ENCODE data around the gene CTSV. TPM values are rescaled to one million over a fixed set of nuclear protein-coding genes. Genes with fewer than 3 reads are reported as not detected.
"Not testable (repeated sequence)": the region's sequence is repeated elsewhere in the genome, so short reads cannot be mapped to it uniquely, and the experiment has no call there.

The CTSV gene
- polyA plus RNA-seq, 1 experiment = 0.32 TPM

DNA sequence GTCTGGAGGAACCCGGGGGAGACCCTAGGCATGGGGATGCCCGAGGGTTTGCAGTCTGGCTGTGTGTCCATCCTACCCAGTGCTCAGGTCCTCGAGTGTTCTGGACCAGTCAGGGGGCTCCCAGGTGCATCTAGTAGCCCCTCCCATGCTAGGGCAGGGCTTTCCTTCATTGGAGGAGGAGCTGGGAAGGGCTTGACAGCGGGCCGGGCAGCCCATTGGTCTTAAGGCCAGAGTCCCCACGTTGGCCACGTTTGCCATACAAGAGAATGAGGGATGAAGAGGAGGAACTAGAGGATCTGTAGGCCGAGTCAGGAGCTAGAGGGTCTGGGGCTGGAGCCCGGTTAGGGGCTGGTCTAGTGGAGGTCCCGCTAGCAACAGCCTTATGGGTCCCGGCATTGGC is 37.3 kb upstream of the CTSV start:
- no peak for DNase-seq (ENCODE audit: low read depth)
- Histone ChIP-seq H3K27me3 (ENCODE audit: control insufficient read depth, insufficient read depth, low read length) (0 out of 2 replicates have a peak, but pooled peaks cover 1% of the 10 kb centered on the region), H3K4me3 (ENCODE audit: low read depth, low read length) (no peak overlapping the region), H3K36me3 (ENCODE audit: control insufficient read depth, insufficient read depth, low read length) (no peaks in the 10 kb centered on the region)
- CTCF ChIA-PET = no interaction called here
- TF ChIP-seq, protein P1, sequence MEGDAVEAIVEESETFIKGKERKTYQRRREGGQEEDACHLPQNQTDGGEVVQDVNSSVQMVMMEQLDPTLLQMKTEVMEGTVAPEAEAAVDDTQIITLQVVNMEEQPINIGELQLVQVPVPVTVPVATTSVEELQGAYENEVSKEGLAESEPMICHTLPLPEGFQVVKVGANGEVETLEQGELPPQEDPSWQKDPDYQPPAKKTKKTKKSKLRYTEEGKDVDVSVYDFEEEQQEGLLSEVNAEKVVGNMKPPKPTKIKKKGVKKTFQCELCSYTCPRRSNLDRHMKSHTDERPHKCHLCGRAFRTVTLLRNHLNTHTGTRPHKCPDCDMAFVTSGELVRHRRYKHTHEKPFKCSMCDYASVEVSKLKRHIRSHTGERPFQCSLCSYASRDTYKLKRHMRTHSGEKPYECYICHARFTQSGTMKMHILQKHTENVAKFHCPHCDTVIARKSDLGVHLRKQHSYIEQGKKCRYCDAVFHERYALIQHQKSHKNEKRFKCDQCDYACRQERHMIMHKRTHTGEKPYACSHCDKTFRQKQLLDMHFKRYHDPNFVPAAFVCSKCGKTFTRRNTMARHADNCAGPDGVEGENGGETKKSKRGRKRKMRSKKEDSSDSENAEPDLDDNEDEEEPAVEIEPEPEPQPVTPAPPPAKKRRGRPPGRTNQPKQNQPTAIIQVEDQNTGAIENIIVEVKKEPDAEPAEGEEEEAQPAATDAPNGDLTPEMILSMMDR (IDR thresholded peaks at IDR 0.05; ENCODE audit: insufficient read depth, low read depth, low read length) = no peak
- POLR2A ChIA-PET = no interaction called here

DNA sequence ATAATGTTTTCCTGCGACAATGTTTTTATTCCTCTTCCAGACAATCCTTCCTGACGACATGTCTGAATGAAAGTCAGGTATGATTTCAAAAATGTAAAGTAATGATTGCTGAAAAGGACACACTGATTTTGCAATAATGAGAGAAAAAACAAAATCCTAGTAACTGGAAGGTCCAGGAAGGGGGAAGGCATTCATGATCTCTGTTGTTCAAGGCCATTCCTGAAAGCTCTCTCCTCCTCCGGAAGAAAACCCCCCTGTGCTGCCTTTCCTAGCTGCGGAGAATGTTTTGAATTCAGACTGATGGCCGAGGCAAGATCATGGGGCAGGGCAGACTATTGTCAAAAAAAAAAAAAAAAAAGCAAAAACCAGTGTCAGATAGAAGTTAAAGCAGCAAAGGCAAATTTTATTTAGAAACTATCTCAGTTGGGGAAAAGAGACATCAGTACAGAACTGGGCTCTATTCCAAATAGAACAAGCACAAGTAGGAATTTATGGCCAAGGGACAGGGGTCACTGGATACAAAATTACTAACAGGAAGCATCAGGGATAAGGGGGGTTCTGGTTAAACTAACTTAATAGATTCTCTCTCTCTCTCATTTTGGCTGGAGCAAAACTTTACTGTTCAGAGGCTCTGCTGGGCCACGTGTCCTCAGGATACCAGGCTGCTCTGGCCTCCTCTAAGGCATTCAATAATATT is 36.5 kb upstream of the CTSV start:
- no peaks in the 10 kb centered on the region for H3K36me3 ChIP-seq (ENCODE audit: control insufficient read depth, insufficient read depth, low read length)
- ChIA-PET CTCF (no interaction called here), POLR2A (no interaction called here)
- DNase-seq (ENCODE audit: low read depth) = no peak
- no peak overlapping the region for H3K4me3 ChIP-seq (ENCODE audit: low read depth, low read length)
- TF ChIP-seq, protein P1 (IDR thresholded peaks at IDR 0.05; ENCODE audit: insufficient read depth, low read depth, low read length) = no peak
- H3K27me3 ChIP-seq (ENCODE audit: control insufficient read depth, insufficient read depth, low read length) = 0 out of 2 replicates have a peak, but pooled peaks cover 1% of the 10 kb centered on the region

DNA sequence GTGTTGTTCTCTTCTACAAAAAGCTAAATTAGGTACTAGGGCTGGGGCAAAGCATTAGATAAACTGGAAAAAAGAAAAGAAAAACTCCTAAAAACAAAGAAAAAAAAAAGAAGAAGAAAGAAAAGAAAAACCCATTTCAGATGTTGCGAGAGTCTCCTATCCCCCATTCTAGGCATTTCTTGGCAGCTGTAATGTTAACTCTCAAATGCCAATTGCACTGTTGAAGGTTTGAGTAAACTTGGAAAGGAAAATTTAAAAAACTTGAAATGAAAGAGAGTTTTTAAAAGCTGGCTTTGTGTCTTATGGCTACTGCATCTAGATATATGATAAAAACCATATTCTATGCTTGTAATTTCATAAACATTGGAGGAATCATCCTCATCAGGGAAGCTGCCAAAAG is 34.6 kb upstream of the CTSV start:
- H3K36me3 ChIP-seq (ENCODE audit: control insufficient read depth, insufficient read depth, low read length) = no peaks in the 10 kb centered on the region
- ChIA-PET CTCF (interaction anchor here (0.6 kb wide), 1 partner anchor 841 kb away, joined by 3 read pairs; no protein-coding TSS in a partner anchor), POLR2A (no interaction called here)

DNA sequence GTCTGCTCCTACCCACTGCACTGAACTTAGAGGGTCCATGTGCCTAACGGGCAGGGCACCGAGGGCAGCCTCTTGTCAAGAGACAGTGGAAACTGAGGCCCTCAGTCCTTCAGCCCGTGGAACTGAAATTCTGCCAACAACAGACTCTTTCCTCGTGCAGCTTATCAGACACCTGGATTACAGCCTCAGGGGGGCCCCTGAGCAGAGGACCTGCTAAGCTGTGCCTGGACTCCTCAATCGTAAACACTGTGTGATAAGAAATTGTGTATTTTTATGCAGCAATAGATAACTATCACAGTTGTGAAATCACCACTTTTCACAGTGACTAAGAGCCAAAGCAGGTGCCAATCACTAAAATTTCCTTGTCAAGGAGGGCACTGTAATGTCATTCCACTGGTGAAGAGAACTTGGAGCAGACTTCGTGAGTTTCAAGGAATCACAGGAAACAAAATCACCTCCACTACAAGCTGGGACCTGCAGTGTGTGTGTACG is 33.4 kb upstream of the CTSV start:
- no peaks in the 10 kb centered on the region for H3K27me3 ChIP-seq (ENCODE audit: control insufficient read depth, insufficient read depth, low read length)
- no peak for DNase-seq (ENCODE audit: low read depth)
- ChIA-PET CTCF (no interaction called here), POLR2A (no interaction called here)
- H3K36me3 ChIP-seq (ENCODE audit: control insufficient read depth, insufficient read depth, low read length) = no peaks in the 10 kb centered on the region
- TF ChIP-seq, protein P1 (IDR thresholded peaks at IDR 0.05; ENCODE audit: insufficient read depth, low read depth, low read length) = no peak
- H3K4me3 ChIP-seq (ENCODE audit: low read depth, low read length) = no peak overlapping the region

More for the DNA sequence above, 34.6 kb upstream of the CTSV start:
- DNase-seq (ENCODE audit: low read depth) = no peak
- TF ChIP-seq, protein P1 (IDR thresholded peaks at IDR 0.05; ENCODE audit: insufficient read depth, low read depth, low read length) = no peak
- Histone ChIP-seq H3K4me3 (ENCODE audit: low read depth, low read length) (no peak overlapping the region), H3K27me3 (ENCODE audit: control insufficient read depth, insufficient read depth, low read length) (0 out of 2 replicates have a peak, but pooled peaks cover 1% of the 10 kb centered on the region)

DNA sequence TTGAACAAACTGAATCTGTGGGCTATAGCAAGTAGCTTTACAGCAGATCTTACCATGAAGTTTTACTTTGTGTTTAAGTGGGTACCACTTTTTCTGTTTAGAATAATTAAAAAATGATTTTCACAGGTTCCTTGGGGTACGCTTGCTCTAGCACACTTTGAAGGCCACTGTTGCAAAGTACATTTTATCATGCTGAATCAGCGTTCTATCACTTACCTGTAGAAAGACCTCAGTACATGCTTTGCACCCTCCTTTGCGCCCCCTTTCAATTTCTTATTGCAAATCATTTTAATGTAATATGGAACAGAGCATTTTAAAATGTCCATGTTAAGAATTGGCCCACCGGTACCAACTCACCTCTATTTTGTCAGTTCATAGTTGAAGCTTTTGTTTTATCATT is 31.4 kb upstream of the CTSV start:
- H3K27me3 ChIP-seq (ENCODE audit: control insufficient read depth, insufficient read depth, low read length) = not testable (repeated sequence)

DNA sequence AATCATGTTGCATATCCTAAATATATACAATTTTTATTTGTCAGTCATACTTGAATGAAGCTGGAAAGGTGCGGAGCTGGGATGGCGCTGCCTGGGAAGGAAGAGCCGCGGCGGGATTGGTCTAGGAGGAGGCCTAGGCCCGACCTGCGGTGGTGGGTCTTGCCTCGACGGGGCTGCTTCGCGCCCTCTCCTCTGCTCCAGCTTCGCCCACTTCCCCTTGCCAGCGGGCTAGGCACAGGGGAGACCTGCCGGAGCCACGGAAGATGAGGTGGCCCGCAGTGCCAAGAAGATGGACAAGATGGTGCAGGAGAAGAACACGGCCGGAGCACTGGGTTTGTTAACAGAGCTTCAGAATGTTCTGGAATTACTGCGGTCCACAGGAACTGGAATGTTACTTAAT is 28.5 kb upstream of the CTSV start:
- Histone ChIP-seq H3K36me3 (ENCODE audit: control insufficient read depth, insufficient read depth, low read length) (no peaks in the 10 kb centered on the region), H3K27me3 (ENCODE audit: control insufficient read depth, insufficient read depth, low read length) (no peaks in the 10 kb centered on the region), H3K4me3 (ENCODE audit: low read depth, low read length) (no peak overlapping the region)
- ChIA-PET CTCF (no interaction called here), POLR2A (no interaction called here)
- TF ChIP-seq, protein P1 (IDR thresholded peaks at IDR 0.05; ENCODE audit: insufficient read depth, low read depth, low read length) = no peak
- DNase-seq (ENCODE audit: low read depth) = no peak

More for the DNA sequence above, 31.4 kb upstream of the CTSV start:
- H3K4me3 ChIP-seq (ENCODE audit: low read depth, low read length); H3K36me3 ChIP-seq (ENCODE audit: control insufficient read depth, insufficient read depth, low read length); CTCF ChIA-PET; POLR2A ChIA-PET; DNase-seq (ENCODE audit: low read depth): not testable (repeated sequence)

Data from BJ (cell line).